OCI-LY3 (cell line): ENCODE data around the gene FOLR3.

Experiments used
- CTCF ChIP-seq: fragments of 200-600, 300-600 bp; sonication (generic); IDR thresholded peaks from 2 replicates; pipeline ENCODE4 v1.5.1; 2014; ENCODE audit warnings: antibody characterized with exemption, low read length, low read depth
- EZH2phosphoT487 ChIP-seq: fragments of 200-600 bp; shearing (Covaris generic); IDR thresholded peaks from 2 replicates; pipeline ENCODE4 v1.6.1; 2018; ENCODE audit warnings: antibody characterized with exemption, mixed run types, low read depth

- TF ChIP-seq CTCF (no peak), EZH2phosphoT487 (no peak)
Measured at GRCh38 chr11:72119198-72119597, 16.3 kb upstream of the FOLR3 start.
